HG02840 (cell line): ENCODE results near the gene NCDN.

Experiments
- ATAC-seq: cut with Tn5 transposase; IDR thresholded peaks from one replicate; pipeline ENCODE4 v1.9.1; 2021; ENCODE audit warnings: mild to moderate bottlenecking, moderate library complexity, moderate number of reproducible peaks; ENCODE audit not compliant: unreplicated experiment, low FRiP score

The NCDN gene

DNA sequence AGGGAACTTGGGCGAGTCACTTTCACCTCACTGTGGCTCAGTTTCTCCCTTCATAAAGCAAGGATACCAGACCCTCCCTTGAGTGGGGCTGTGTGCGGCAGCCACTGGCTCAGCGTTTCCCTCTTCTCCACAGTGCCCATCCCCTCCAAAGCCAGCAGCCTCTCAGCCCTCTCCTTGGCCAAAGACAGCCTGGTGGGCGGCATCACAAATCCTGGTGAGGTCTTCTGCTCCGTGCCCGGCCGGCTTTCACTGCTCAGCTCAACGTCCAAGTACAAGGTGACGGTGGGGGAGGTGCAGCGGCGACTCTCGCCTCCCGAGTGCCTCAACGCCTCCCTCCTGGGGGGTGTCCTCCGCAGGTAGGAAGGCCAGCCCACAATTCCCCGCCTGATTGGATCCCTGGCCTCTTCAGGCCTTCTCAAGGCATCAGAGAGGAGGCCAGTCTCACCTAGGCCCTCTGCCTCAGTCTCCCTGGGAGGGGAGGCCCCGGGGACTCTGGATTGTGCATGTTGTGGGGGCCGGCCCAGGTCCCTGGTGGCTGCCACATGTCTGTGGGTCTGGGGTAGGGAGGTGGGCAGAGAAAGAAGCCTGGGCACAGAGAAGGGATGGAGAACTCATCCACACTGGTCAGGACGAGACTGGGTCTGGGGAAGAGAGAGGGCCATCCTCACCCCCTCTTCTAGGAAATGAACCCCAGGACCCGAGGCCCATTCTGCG lies 30.8 kb downstream of the NCDN start:
- ATAC-seq, result no peak

DNA sequence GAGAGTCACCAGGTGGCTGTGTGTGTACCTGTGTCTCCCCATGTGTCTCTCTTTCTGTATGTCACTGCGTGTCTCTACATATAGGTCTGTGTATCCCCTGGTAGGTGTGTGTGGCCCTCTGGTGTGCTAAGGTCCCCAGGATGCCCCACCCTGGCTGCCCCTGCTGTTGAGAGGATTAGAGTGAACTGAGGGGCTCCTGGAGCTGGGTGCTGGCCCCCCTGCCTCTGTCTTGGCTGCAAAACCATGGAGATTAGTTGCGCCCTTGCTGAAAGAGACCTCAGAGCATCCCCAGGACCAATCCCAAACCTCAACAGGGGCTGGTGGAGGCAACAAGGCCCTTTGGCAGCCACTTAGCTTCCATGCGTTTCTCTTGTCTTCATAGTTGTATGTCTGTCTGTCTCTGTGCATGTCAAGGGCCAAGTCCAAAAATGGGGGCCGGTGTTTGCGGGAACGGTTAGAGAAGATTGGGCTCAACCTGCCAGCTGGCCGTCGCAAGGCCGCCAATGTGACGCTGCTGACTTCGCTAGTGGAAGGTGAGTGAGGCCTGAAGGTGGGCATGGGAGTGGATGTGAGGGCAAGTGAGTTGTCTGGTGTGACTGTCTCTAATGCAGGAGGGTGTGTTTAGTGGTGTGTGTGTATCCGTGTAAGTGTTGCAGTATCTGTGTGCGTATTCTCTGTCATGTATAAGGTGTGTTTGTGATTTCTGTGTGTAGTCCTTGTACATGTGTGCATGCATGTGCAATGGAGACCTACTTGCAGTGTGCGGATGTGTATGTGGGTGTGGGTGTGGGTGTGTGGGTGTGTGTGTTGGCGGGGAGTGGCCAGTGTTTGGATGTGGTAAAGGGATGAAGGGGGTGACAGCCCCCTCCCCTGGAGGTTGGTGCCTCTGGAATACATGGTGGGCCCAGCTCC lies 32.2 kb downstream of the NCDN start:
- no peak for ATAC-seq

DNA sequence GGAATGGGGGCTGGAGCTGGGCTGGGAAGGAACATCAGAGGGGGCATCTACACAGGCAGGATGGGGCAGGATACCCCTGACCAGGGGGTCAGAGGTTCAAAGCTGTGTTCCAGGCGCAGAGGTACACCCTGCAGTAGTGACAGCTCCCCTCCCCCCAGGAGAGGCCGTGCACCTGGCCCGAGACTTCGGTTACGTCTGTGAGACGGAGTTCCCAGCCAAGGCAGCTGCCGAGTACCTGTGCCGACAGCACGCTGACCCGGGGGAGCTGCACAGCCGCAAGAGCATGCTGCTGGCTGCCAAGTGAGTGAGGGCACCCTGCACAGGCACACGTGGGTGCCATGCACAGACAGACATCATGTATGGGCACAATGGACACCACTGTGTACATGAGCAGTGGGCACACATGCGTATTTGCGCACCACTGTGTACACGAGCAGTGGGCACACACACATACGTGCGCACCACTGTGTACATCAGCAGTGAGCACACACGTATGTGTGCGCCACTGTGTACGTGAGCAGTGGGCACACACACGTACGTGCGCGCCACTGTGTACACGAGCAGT lies 33.0 kb downstream of the NCDN start:
- ATAC-seq, result no peak

DNA sequence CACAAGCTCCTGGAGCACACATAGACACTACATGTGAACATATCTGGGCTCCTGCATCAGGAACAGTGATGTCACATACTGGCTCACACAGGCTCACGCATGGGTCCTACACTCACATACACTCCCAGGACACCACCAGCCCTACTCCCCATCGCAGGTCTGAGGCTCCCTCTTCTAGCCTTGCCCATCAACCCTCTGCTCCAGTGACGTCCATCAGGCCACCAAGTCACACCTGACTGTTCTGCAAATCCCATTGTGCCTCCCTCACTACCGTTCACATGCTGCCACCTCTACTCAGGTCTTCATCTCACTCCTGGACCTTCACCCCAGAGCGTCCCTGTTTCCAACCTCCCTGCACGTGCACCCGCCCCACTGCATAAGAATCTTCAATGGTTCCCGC lies 33.6 kb downstream of the NCDN start:
- ATAC-seq, result no peak

DNA sequence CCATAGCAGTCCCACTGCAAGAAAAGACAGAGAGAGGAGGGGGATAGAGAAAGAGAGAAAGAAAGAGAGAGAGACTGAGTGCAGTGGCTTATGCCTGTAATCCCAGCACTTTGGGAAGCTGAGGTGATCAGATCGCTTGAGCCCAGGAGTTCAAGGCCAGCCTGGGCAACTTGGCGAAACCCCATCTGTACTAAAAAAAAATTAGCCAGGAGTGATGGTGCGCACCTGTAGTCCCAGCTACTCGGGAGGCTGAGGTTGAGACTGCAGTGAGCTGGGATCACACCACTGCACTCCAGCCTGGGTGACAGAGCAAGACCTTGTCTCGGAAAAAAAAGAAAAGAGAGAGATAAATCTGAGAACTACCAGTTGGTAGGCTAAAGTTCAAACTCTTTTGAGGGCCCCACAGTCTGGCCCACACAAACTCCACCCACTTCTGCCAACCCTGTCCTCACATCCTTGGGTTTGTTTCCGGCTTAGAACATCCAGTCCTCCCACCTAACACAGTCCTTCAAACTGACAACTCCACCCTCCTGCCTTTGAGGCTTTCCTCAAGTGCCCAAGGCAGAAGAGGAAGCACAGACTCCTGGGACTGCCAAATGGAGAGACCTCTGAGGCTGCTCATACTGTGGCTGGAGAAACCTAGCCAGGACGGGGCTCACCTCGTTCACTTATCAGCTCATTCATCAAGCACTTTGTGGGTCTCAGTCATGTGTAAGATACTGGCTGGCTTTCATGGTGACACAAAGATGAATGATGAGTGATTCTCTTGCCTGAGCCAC lies 35.6 kb downstream of the NCDN start:
- no peak for ATAC-seq

DNA sequence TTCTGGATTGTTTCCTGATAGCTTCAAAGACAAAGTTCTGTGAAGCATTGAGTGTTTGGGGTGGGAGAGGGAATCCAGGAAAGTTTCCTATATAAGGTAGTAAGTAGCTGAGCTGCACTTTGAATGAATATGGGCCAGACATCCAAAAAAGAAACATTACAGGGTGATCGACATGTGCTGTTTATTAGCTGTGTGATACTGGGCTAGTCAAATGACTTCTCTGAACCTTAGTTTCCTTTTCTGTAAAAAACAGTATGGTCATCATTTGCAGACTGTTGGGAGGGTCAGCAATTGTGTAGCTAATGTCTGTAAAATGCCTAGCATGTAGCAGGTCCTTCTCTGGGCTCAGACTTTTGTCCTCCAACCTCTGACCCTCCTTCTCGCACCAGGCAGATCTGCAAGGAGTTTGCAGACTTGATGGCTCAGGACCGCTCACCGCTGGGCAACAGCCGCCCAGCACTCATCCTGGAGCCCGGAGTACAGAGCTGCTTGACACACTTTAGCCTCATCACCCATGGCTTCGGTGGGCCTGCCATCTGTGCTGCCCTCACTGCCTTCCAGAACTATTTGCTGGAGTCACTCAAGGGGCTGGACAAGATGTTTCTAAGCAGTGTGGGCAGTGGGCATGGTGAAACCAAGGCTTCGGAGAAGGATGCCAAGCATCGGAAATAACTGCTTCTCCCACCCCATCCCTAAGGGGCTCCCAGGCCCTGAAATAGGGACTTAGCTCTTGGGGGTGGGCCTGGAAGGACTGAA lies 36.6 kb downstream of the NCDN start:
- no peak for ATAC-seq

DNA sequence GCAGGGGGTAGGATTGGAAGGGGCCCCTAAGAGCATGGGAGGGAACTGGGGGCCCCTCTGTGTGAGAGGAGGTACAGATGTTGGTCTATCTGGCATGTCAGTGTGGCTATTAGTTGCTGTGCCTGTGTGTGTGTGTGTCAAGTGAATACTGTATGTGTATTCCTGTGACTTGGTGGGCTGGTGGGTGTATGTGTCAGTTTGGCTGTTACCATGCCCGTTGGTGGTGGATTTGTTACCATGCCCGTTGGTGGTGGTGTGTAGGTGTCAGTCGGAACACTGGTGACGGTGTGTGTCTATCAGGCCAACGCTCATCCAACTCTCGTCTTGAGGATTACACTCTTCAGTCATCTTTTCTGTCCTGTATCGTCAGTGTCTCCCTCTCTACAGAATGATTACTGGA lies 38.1 kb downstream of the NCDN start:
- ATAC-seq, result no peak

DNA sequence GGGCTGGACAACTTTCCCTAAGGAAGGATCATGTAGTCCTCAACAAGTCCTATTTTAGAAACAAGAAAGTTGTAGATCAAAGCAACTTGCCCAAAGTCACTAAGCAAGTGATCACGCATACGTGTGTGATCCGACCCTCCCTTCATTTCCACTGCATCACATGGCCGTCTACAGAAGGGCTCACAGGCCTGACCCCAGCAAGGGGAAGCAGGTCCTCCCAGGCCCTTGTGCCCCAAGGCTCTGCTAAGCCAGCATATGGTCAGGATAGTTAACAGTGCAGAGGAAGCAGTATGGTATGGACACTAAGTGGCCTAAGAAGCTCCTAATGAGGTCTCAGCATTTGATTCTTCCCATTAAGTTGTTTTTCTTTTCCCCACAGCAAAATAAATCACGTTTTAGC lies 40.3 kb downstream of the NCDN start:
- no peak for ATAC-seq

DNA sequence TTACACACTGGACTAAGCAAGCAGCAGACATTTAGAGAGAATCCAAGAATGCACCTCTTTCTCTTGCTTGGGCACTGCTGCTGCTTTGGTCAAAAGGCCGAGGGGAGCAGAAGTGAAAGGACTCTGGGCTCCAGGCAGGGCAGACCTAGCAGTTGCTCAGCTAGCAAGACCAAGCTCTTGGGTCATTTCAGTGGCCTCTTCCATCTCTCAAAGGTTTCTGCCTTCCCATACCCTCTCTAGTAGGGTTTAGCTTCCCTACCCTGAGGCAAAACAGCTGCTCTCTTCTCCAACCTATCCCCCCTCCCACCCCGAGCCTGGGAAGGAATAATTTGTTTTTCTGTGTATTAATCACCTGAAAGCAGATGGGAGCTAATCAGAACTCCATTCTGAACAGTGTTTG lies 41.3 kb downstream of the NCDN start:
- ATAC-seq, result no peak

DNA sequence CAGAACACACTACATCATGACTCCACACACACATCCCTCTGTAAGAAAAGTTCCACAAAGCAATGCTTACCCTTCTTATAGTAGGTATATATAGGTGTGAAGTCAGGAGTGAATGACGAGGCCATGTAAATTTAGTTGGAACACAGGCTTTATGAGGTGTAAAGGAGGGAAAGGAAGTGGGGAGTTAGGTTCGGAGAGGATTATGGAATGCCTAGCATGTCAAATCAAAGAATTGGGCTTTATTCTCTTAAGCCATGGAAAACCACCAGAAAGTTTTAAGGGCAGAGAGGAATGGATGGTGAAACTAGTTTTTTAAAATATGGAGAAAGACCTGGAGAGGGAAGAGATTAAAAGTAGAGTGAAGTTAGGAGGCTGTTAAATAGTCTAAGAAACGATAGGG lies 41.8 kb downstream of the NCDN start:
- ATAC-seq, result no peak

DNA sequence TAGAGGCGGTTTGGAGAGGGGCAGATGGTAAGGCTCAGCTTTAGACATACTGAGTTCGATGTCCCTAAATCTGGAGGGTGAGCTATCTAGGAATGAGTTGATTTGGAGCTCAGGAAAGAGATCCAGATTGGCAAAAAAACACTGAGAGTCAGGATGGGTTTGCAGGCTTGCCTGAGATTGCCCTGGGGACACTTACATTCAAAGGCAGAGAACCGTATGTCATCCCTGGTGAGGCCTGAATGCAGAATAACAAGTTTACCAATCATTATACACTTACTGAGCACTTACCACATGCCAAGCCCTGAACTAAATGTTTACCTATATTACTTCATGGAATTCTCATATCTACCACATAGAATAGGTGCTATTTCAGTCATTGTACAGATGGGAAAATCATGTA lies 43.0 kb downstream of the NCDN start:
- ATAC-seq, result no peak

DNA sequence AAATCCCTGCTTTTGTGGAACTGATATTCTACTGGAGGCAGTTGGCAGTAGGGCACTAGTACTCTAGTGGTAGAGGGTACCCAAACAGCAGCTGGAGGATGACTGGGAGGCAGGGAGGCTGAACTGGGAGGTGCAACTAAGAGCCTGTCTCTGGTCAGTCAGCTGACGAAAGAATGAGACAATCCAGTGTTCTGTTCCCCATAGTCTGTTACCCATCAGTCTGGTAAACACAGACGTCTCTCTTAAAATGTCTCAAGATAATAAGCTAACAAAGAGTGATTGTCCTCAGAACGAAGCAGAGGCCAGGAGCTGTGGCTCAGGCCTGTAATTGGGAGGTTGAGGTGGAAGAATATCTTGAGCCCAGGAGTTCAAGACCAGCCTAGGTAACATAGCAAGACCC lies 45.9 kb downstream of the NCDN start:
- ATAC-seq, result no peak

DNA sequence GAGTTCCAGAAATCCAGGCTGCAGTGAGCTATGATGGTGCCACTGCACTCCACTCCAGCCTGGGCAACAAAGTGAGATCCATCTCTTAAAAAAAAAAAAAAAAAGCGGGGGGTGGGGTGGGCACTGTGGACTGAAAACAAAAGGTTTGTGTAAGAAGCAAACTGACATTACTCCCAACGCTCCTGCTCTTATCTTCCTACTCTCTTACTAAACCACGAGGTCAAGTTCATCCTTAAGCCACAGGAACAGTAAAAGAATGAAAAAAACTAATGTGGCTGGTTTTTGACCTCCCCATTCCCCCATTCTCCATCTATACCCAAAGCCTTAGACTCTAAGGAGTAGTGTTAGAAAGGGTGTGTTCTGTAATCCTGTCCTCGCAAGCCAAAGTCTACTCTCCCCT lies 46.3 kb downstream of the NCDN start:
- ATAC-seq, result no peak

DNA sequence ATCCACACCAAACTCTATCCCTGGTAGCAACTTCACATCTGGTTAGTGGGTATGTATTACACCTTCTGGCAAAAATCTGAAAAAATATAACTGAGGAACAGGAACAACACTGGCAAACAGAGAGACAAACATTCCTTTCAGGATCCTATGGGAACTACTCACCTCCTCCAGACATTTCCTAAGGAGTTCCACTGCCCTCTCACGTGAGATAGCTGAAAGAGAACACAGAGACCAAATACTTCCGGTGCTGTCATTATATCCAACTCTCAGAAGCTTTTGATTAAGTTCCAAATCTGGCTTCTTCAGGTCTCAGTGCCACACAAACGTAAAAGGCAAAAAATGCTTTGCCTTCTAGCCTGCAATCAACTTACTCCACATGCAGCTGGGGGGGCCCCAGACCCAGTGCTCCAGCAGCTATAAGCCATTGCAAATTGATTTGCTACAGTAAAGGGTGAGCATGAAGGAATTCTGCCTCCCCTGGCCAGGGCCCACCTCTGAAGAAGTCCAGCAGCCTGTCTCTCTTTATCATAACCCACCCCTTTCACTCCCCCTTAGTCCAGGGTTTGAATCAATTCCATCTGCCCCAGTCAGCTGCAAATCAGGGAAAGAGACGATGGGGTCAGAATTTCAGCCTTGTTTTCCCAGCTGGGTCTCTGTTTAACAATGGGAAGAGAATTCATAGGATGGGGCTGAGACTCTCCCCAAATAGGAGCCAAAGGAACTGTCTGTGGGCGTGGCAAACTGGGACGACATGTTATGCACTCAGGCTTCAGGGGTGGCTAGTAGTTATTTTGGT lies 47.7 kb downstream of the NCDN start:
- ATAC-seq, result no peak

DNA sequence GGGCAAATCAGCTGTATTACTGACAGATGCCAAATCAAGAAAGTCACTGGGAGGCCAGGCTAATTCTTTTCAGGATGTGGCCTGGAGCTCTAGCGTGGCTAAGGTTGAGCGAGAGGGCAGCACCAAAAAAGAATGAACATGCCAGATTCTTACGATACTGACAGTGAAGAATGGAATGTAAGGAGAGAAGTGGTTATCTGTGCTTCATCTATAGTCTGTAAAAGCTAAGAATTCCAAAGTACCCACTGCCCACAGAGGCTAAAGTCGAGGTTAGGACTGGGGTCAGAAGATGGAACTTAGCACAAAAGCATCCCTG lies 48.2 kb downstream of the NCDN start:
- ATAC-seq, result no peak

DNA sequence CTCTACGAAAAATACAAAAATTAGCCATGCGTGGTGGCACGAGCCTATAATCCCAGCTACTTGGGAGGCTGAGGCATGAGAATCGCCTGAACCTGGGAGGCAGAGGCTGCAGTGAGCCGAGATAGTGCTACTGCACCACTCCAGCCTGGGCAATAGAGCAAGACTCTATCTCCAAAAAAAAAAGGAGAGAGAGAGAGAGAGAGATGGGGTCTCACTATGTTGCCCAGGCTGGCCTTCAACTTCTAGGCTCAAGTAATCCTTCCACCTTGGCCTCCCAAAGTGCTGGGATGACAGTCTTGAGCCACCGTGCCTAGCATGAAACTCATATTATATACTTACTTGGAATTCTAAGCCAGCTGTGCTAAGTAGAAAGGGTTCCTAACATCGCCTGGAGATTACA lies 54.1 kb downstream of the NCDN start:
- ATAC-seq, result no peak

DNA sequence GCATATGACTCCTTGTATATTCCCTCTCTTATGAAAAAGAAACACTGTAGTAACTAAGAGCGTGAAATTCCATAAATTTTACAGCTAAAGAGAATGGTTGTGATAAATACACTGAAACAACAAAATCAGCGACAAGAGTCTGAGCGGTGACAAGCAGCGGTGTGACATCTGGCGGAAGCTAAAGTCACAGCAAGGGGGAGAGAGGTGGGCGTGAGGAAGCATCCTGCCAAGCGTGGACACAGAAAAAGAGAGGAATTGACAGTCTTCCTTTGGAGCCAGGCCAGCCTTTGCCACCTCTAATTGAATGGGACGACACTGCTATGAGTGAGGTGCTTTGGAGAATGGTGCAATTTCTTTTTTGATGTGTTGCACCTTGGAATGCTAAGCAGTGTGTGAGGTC lies 57.8 kb downstream of the NCDN start:
- ATAC-seq, result no peak
